HG02588 (cell line): ENCODE measurements around the gene SNX8.
"Not testable (repeated sequence)": the region's sequence is repeated elsewhere in the genome, so short reads cannot be mapped to it uniquely, and the experiment has no call there.

ENCODE experiments used
- ATAC-seq: cut with Tn5 transposase; IDR thresholded peaks from one replicate; pipeline ENCODE4 v1.9.1; 2021; ENCODE audit warnings: mild to moderate bottlenecking, moderate library complexity; ENCODE audit not compliant: unreplicated experiment

Gene SNX8

DNA sequence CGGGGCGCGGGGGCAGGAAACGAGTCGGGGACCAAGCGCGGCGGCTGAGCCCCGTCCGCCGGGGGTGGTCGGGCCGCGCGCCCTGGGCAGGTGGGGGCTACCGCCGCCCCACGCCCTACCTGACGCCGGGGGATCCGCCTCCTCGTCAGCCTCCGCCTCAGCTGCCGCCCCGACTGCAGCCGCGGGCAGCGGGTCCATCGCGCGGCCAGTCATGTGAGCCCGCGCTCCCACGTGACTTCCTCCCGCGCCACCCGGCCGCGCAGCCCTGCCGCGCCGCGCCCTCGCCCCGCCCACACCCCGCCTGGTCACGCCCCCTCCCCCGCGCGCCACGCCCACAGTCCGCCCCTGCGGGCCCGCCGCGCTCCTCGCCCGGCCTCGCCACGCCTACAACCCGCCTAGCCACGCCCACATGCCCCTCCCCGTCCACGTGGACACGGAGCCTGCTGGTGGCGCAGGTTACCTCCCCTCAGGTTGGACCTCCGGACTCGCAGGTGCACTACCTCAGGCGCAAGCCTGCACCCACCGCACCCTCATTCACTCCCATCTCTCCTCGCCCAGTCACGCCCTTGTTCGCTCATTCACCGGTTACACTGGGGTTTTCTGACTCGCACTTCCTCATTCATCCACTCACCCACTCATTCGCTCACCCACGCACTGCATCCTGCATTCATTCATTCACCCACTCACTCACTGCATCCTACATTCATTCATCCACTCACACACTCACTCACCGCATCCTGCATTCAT lies at the start of gene SNX8:
SNX8 (minus strand) TSS at position 233 of the 747 bp plus-strand sequence; CDS start at position 213, 20 bp downstream.
- ATAC-seq = peak; percentile 76

DNA sequence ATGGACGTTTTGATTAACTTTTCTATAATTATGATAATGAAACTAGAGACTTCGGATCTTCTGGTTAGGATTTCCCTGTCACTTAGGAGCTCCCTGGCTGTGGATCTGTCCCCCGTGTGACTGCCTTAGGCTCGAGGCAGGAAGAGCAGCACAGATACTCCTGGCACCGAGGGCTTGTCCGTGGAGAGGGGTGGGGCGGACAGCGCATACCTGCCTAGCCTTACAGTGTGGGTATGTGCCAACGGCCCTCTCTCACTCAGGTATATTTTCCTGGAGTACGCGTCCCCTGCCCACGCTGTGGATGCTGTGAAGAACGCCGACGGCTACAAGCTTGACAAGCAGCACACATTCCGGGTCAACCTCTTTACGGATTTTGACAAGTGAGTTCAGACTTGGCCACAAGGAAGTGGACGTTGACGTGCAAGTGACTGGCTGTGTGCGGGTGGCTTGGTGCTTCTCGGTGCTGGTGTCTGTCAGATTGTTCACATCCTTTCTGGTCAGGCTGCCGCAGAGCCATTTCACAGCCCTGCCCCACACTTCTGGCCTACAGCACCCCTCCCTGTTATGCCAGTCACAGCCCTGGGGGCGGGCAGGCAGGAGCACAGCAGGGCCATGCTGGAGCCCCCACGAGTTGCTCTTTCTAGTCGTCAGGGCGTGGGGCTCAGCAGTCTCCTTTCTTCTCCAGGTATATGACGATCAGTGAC lies 48.3 kb upstream of the SNX8 start:
- ATAC-seq = no peak

- ATAC-seq = no peak
These were observed 46.6 kb upstream of the SNX8 start for GRCh38 chr7:2360796-2361195.

DNA sequence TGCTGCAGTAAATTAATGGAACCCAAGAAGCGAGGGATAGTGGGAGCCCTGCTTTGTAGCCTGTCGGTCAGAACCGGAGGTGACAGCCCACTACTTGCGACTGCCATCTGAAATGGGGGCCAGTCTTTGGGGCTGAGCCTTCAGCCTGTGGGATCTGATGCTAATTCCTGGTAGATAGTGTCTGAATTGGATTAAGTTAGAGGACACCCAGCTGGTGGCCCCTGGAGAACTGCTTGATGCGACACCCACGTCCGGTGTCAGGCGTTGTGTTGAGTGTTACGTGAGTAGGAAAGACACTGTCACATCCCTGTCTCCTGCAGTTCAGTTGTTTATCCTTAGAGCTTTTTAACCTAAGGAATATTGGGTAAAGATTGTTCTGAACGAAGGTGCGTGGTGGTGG lies 45.4 kb upstream of the SNX8 start:
- no peak for ATAC-seq

DNA sequence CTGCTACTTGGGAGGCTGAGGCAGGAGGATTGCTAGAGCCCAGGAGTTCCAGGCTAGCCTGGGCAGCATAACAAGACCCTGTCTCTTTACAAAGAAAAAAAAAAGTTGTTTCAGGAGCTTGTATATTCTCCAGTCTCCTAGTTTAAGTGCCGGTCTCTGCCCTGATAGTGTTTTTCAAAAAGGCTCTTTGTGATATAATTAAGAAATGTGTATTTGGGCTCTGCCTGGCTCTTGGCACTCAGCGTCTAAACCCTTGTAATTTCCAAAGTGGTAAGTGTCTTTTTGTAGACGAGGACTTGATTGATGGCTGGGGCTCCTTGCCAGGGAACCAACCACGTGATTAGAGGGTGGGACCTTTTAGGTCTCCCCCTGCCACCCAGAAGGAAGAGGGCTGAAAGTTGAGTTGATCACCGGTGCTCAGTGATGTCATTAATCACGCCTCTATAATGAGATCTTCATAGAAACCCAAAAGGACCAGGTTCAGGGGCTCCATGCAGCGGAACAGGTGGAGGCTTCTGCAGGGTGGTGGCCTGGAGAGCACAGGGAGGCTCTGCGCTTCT lies 44.8 kb upstream of the SNX8 start:
- ATAC-seq = no peak

DNA sequence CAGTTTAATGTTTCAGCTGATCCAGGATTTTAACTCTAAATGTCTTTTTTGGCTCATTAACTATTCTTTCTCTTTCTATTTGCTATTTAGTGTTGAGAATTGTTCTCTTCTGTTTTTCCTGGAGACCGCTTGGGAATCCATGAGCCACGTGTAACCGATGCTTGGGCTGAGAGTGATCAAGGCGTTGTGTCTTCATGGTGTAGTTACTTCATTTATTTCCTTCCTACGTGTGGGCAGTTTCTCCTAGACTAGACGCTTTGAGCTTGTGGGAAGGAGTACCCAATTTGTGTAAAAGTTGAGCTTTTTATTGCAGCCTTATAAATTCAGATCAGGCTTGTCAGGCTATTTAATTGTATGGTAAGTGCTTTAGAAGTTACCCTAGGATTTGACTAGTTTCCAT lies 43.3 kb upstream of the SNX8 start:
- ATAC-seq = no peak

DNA sequence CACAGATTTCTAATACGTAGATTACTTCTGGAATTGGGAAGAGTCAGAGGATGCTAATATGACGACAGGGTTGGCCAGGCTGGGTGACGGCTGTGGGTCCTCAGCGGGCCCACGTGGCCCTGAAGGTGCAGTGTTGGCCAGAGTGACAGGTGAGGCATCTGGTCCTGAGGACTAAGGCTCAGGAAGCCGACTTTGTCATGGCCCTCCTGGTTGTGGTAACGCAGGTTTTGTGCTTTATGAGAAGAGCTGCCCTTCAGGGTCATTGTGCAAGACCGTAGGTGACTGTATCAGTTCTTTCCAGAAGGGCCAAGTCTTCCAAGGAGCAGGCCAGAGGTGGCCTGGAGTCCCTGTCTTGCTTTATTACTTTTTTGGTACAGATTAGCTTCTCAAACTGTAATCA lies 42.9 kb upstream of the SNX8 start:
- no peak for ATAC-seq

GRCh38 chr7:2355705-2356008 lies 41.4 kb upstream of the SNX8 start:
- no peak for ATAC-seq

GRCh38 chr7:2354939-2355704 lies 40.9 kb upstream of the SNX8 start:
- peak; percentile 27 for ATAC-seq

GRCh38 chr7:2354186-2354938 lies 40.1 kb upstream of the SNX8 start, which contains the start of gene EIF3B:
Gene EIF3B (plus strand): TSS chr7:2354827. CDS start chr7:2354922, 95 bp downstream.
- peak; percentile 74 for ATAC-seq

DNA sequence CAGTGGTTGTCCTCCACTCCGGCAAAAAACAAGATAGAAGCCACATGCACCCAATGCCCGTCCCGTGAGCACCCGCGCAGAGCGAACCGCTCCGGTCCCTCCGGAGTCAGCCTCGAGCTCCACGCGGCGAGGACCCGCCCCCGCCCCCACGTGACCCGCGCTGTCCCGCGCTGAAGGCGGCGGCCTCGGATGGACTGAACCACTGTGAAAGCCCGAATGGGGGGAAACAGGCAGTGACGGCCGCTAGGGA lies 39.6 kb upstream of the SNX8 start:
- ATAC-seq = peak; percentile 52

DNA sequence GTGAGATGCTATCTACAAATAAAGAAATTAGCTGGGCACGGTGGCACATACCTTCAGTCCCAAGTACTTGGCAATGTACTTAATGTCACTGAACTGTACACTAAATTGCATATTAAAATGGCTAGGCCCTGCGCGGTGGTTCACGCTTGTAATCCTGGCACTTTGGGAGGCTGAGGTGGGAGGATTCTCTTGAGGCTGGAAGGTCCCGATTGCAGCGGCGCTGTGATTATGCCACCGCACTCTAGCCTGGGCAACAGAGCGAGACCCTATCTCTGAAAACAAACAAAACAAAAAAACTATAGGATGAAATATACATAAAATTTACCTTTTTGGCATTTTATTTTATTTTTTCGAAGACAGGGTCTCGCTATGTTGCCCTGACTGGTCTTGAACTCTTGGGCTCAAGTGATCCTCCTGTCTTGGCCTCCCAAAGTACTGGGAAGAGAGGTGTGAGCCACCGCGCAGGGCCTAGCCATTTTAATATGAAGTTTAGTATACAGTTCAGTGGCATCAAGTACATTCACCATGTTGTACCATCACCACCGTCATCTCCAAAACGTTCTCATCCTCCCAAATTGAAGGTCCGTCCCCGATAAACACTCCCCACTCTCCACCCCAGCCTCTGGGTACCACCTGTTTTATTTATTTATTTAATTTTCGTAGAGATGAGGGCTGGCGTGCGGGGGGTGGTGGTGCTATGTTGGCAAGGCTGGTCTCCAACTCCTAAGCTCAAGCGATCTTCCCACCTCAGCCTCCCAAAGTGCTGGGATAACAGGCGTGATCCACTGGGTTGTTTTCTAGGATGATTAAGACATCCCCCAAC lies 39.1 kb upstream of the SNX8 start:
- no peak for ATAC-seq

DNA sequence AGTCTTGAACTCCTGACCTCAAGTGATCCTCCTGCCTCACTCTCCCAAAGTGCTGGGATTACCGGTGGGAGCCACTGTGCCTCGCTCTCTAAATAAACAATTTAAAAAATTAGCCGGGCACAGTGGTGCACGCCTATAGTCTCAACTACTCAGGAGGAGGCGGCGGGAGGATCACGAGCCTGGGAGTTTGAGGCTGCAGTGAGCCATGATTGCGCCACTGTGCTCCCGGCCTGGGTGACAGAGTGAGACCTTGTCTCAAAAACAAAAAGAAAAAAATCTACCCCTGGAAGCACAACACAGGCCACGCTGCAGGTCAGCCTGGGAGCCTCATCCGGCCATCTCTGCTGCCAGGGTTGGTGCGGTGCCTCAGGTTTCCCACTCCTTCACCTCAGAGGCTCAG lies 36.6 kb upstream of the SNX8 start:
- no peak for ATAC-seq

GRCh38 chr7:2350055-2350454 lies 35.8 kb upstream of the SNX8 start:
- no peak for ATAC-seq

DNA sequence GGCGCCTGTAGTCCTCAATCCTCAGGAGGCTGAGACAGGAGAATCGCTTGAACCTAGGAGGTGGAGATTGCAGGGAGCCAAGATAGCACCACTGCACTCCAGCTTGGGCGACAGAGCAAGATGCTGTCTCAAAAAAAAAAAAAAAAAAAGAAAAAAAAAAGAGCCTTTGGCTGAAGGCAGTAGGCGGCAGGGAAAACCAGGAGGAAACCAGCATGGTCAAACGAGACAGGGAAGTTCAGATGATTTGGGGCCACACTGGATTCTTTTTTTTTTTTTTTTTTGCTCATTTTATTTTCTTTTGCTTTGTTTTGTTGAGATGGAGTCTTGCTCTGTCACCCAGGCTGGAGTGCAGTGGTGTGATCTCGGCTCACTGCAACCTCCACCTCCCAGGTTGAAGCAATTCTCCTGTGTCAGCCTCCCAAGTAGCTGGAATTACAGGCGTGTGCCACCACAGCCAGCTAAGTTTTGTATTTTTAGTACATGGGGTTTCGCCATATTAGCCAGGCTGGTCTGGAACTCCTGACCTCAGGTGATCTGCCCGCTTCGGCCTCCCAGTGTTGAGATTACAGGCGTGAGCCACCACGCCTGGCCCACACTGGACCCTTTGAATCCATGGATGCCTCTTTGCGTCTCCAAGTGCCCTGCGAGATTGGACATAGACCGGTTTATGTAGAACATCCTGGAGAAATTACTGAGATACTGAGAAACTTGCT lies 33.3 kb upstream of the SNX8 start:
- ATAC-seq = not testable (repeated sequence)

GRCh38 chr7:2336626-2337299 lies 22.5 kb upstream of the SNX8 start:
- no peak for ATAC-seq

DNA sequence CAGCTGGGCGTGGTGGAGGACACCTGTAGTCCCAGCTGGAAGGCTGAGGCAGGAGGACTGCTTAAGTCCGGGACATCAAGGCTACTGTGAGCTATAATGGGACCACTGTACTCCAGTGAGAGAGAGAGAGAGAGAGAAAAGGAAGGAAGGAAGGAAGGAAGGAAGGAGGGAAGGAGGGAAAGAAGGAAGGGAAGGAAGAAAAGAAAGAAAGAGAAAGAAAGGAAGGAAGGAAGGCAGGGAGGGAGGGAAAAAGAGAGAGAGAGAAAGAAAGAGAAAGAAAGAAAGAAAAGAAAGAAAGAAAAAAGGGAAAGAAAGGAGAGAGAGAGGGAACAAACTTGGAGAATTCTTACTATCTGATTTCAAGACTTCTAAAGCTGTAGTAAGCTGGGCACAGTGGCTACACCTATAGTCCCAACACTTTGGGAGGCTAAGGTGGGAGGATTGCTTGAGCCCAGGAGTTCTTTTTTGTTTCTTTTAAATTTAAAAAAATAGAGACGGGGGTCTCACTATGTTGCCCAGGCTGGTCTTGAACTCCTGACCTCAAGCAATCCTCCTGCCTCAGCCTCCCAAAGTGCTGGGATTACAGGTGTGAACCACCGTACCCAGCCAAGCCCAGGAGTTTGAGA lies 18.5 kb upstream of the SNX8 start:
- not testable (repeated sequence) for ATAC-seq

GRCh38 chr7:2331707-2332106 lies 17.5 kb upstream of the SNX8 start:
- no peak for ATAC-seq

DNA sequence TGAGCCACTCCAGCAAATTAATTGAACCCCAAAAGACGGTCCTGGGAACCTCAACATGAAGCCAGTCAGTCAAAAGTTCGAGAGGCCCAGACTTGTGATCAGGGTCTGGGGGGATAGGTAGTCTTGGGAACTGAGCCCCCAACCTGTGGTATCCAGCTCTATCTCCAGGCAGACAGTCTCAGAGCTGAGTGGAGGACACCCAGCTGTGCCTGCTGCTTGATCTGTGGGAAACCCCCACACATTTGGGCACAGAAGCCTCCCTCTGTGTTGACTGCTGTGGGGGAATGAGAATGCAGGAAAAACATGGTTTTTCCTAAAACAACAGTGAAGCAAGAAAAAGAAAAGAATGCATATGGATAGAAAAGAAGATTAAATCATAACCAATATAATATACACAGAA lies 16.3 kb upstream of the SNX8 start:
- no peak for ATAC-seq
